Tibial artery (tissue), 4 donors: ENCODE results near the gene TBPL2.

Experiments used
- DNase-seq, 2 donors: peaks; one replicate each; pipeline ENCODE4 v3.0.0-alpha.2; 2019
- H3K27ac ChIP-seq, 2 donors: fragments of 200-600 bp; sonication (generic) in 1 of 2; 1 replicate in 1 of 2; 2 replicates in 1 of 2; pipeline ENCODE4 v1.5.1; 2018 to 2019; ENCODE audit warnings: mild to moderate bottlenecking in 1 of 2
- H3K27me3 ChIP-seq, 2 donors: fragments of 200-600 bp; sonication (generic) in 1 of 2; one replicate each; pipeline versions ENCODE4 v1.5.1 to v1.6.0; 2016 to 2019
- H3K36me3 ChIP-seq, 3 donors: fragments of 200-600 bp; sonication (generic) in 2 of 3; one replicate each; pipeline ENCODE4 v1.5.1; 2016 to 2019; ENCODE audit warnings: mild to moderate bottlenecking in 2 of 3
- H3K4me1 ChIP-seq, 4 donors: fragments of 200-600 bp; sonication (generic) in 2 of 4; 1 replicate in 3 of 4; 2 replicates in 1 of 4; pipeline ENCODE4 v1.5.1; 2016 to 2019
- H3K4me3 ChIP-seq, 2 donors: fragments of 200-600 bp; sonication (generic) in 1 of 2; 1 replicate in 1 of 2; 2 replicates in 1 of 2; pipeline ENCODE4 v1.5.1; 2018 to 2019; ENCODE audit warnings: mild to moderate bottlenecking in 2 of 2
- H3K9me3 ChIP-seq, 3 donors: fragments of 200-600 bp; sonication (generic) in 1 of 3; one replicate each; pipeline ENCODE4 v1.5.1; 2016 to 2019
- intact Hi-C: fragments of 100-400 bp; cut with DNase I; formaldehyde crosslinking; loops from one replicate; pipeline ENCODE4 v1.15.0; 2023; ENCODE audit warnings: low total_unique reads
- TF ChIP-seq, protein P1 (sequence below), 2 experiments: fragments of 200-600 bp in 1 of 2; fragments of 450-650 bp in 1 of 2; IDR thresholded peaks; one replicate each; pipeline ENCODE4 v1.5.1; 2017 to 2019; ENCODE audit warnings: antibody characterized with exemption in 2 of 2, mild to moderate bottlenecking in 1 of 2, moderate library complexity in 1 of 2

TBPL2 gene

DNA sequence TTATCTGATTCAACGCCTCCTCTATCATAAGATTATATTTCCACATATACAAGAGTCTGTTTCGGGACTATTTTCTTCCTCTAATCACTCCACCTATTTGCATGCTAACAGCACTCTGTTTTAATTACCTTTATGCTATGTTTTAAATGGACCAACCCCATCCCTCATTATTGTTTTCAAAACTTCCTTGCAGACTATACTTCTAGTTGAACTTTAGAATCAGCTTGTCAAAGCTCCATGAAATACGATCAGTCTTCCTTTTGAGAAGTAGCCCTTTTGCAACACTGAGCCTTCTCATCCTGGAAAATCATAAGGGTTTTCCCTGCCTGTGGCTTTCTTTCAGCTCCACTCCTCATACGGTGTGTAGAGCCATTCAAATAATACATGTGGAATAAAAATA is 65.6 kb downstream of the TBPL2 start:
- H3K4me3 ChIP-seq = no peak overlapping the region
- no peak overlapping the region for H3K27ac ChIP-seq
- no peaks in the 10 kb centered on the region for H3K4me1 ChIP-seq
- H3K36me3 ChIP-seq = peaks cover 44 to 73% (median 57%) of the 10 kb centered on the region in 3 donors
- TF ChIP-seq, protein P1, sequence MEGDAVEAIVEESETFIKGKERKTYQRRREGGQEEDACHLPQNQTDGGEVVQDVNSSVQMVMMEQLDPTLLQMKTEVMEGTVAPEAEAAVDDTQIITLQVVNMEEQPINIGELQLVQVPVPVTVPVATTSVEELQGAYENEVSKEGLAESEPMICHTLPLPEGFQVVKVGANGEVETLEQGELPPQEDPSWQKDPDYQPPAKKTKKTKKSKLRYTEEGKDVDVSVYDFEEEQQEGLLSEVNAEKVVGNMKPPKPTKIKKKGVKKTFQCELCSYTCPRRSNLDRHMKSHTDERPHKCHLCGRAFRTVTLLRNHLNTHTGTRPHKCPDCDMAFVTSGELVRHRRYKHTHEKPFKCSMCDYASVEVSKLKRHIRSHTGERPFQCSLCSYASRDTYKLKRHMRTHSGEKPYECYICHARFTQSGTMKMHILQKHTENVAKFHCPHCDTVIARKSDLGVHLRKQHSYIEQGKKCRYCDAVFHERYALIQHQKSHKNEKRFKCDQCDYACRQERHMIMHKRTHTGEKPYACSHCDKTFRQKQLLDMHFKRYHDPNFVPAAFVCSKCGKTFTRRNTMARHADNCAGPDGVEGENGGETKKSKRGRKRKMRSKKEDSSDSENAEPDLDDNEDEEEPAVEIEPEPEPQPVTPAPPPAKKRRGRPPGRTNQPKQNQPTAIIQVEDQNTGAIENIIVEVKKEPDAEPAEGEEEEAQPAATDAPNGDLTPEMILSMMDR (IDR thresholded peaks at IDR 0.05) = no peak
- DNase-seq = no peak
- H3K9me3 ChIP-seq = no peaks in the 10 kb centered on the region
- no peaks in the 10 kb centered on the region for H3K27me3 ChIP-seq
- intact Hi-C loops = no loop called here

GRCh38 chr14:55373784-55374705 is 66.4 kb downstream of the TBPL2 start:
- Histone ChIP-seq H3K27ac (no peak overlapping the region), H3K36me3 (peaks cover 44 to 73% (median 59%) of the 10 kb centered on the region in 3 donors), H3K27me3 (no peaks in the 10 kb centered on the region), H3K4me1 (no peaks in the 10 kb centered on the region), H3K9me3 (no peaks in the 10 kb centered on the region), H3K4me3 (no peak overlapping the region)
- intact Hi-C loops = no loop called here
- no peak for DNase-seq
- TF ChIP-seq, protein P1 (IDR thresholded peaks at IDR 0.05) = no peak

GRCh38 chr14:55372825-55373224 is 67.6 kb downstream of the TBPL2 start:
- Histone ChIP-seq H3K4me3 (no peak overlapping the region), H3K4me1 (no peaks in the 10 kb centered on the region), H3K27ac (no peak overlapping the region), H3K27me3 (no peaks in the 10 kb centered on the region), H3K9me3 (no peaks in the 10 kb centered on the region), H3K36me3 (peaks cover 48 to 73% (median 59%) of the 10 kb centered on the region in 3 donors)
- DNase-seq = no peak
- TF ChIP-seq, protein P1 (IDR thresholded peaks at IDR 0.05) = no peak
- intact Hi-C loops = no loop called here

- no peaks in the 10 kb centered on the region for H3K4me1 ChIP-seq
- no peak for DNase-seq
- H3K27me3 ChIP-seq = no peaks in the 10 kb centered on the region
- no peaks in the 10 kb centered on the region for H3K9me3 ChIP-seq
- intact Hi-C loops = no loop called here
- no peak overlapping the region for H3K4me3 ChIP-seq
- H3K36me3 ChIP-seq = peaks cover 48 to 73% (median 59%) of the 10 kb centered on the region in 3 donors
- H3K27ac ChIP-seq = no peak overlapping the region
- TF ChIP-seq, protein P1 (IDR thresholded peaks at IDR 0.05) = no peak
Observed at GRCh38 chr14:55372423-55372822, 68.0 kb downstream of the TBPL2 start.

- H3K4me1 ChIP-seq = no peaks in the 10 kb centered on the region
- peaks cover 38 to 64% (median 58%) of the 10 kb centered on the region in 3 donors for H3K36me3 ChIP-seq
- H3K4me3 ChIP-seq = no peak overlapping the region
- intact Hi-C loops = no loop called here
- H3K27ac ChIP-seq = no peak overlapping the region
- H3K9me3 ChIP-seq = no peaks in the 10 kb centered on the region
- no peak for DNase-seq
- no peaks in the 10 kb centered on the region for H3K27me3 ChIP-seq
- TF ChIP-seq, protein P1 (IDR thresholded peaks at IDR 0.05) = no peak
Observed at GRCh38 chr14:55370883-55371455, 69.4 kb downstream of the TBPL2 start.
